Measurements from ENCODE around the gene SPRYD3. TPM values are rescaled to one million over a fixed set of nuclear protein-coding genes. Genes with fewer than 3 reads are reported as not detected.

SPRYD3 gene
- total RNA-seq, 1 experiment from 2014 or later: 47.5 TPM

DNA sequence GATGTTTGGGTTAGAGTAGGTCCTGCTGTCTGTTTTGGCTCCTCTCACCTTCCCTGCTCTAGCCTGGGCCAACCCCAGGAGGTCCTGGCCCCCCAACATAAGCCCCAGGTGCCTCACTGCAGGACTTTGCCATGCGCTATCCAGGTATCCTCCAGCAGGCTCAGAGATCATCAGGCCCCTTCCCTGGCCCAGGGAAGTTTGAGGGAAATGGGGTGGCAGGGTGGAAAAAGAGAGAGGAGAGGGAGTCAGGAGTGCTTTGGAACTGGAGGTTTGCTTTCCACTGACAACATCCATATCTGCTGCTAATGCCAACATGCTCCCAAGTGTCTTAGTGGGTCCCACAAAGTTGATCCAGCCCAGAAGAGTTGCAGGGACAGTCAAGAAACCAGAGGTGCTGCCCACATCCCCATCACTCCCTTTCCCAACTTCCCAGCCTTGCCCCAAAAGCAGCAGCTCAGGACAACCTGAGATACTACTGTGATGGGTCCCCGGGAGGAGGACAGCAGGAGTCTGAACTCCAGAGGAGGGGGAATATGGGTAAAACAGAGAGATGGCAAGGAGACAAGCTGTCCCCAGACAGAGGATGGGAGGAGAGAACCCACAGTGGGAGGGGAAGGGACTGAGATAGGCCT, 28.6 kb downstream of the SPRYD3 start:
- ChIA-PET RAD21 (ENCODE audit: low non-redundant PET in 1 of 2, low total read pairs in 2 of 2, uncharacterized antibody in 2 of 2, unreplicated experiment in 2 of 2) (interaction anchor here in 1 of 2 experiments (0.6 to 1.3 kb wide), 2 partner anchors 48 to 67 kb away, joined by 3 read pairs; partner anchors contain the start of gene IGFBP6), POLR2A (interaction anchor here (0.9 kb wide), 1 partner anchor 29 kb away, joined by 3 read pairs; no protein-coding TSS in a partner anchor), CTCF (interaction anchor here (1.9 to 2.0 kb wide), 2 partner anchors 11 to 147 kb away, joined by 5 read pairs; no protein-coding TSS in a partner anchor)
- H3K4me1 ChIP-seq (ENCODE audit: control insufficient read depth in 1 of 2, insufficient read depth in 2 of 2, low read length in 2 of 2): peaks cover 64 to 91% of the 10 kb centered on the region in 2 experiments
- peak overlapping the region; percentile 53 to 59 for H3K4me3 ChIP-seq (replicated peaks in 1 of 2; ENCODE audit: low read depth in 1 of 2, low read length in 2 of 2)
- BruUV-seq (replicated peaks): no TSS peak
- no peaks in the 10 kb centered on the region for H3K9me2 ChIP-seq (ENCODE audit: insufficient read depth)
- H4K20me1 ChIP-seq (ENCODE audit: insufficient read depth): no peaks in the 10 kb centered on the region
- no peak for TF ChIP-seq RAD21 (IDR thresholded peaks at IDR 0.05; ENCODE audit: low read depth)
- TF ChIP-seq ZFX (IDR thresholded peaks at IDR 0.05): no peak
- TF ChIP-seq, protein P1, sequence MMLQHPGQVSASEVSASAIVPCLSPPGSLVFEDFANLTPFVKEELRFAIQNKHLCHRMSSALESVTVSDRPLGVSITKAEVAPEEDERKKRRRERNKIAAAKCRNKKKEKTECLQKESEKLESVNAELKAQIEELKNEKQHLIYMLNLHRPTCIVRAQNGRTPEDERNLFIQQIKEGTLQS (IDR thresholded peaks at IDR 0.05): no peak
- TF ChIP-seq ZBTB33 (IDR thresholded peaks at IDR 0.05; ENCODE audit: extremely low read depth, insufficient replicate concordance, low read length): no peak
- no peak for TF ChIP-seq FOSL1 (IDR thresholded peaks at IDR 0.05; ENCODE audit: low read depth)
- TF ChIP-seq YY1 (IDR thresholded peaks at IDR 0.05; ENCODE audit: extremely low read depth, insufficient replicate concordance, low read depth, low read length): no peak
- TF ChIP-seq, protein P2, sequence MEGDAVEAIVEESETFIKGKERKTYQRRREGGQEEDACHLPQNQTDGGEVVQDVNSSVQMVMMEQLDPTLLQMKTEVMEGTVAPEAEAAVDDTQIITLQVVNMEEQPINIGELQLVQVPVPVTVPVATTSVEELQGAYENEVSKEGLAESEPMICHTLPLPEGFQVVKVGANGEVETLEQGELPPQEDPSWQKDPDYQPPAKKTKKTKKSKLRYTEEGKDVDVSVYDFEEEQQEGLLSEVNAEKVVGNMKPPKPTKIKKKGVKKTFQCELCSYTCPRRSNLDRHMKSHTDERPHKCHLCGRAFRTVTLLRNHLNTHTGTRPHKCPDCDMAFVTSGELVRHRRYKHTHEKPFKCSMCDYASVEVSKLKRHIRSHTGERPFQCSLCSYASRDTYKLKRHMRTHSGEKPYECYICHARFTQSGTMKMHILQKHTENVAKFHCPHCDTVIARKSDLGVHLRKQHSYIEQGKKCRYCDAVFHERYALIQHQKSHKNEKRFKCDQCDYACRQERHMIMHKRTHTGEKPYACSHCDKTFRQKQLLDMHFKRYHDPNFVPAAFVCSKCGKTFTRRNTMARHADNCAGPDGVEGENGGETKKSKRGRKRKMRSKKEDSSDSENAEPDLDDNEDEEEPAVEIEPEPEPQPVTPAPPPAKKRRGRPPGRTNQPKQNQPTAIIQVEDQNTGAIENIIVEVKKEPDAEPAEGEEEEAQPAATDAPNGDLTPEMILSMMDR (IDR thresholded peaks at IDR 0.05 in 2 of 3, conservative IDR thresholded peaks at IDR 0.05 in 1 of 3; ENCODE audit: borderline replicate concordance in 1 of 3, insufficient read depth in 1 of 3, low read depth in 2 of 3, low read length in 2 of 3): no peak
- TF ChIP-seq SP1 (IDR thresholded peaks at IDR 0.05; ENCODE audit: low read depth): no peak
- no peak for TF ChIP-seq JUND (IDR thresholded peaks at IDR 0.05)
- TF ChIP-seq ELF1 (IDR thresholded peaks at IDR 0.05; ENCODE audit: borderline replicate concordance, low read depth): no peak
- TF ChIP-seq REST (IDR thresholded peaks at IDR 0.05; ENCODE audit: low read depth): no peak
- no peak for TF ChIP-seq POLR2AphosphoS5 (IDR thresholded peaks at IDR 0.05; ENCODE audit: low read depth, low read length)
- TF ChIP-seq CEBPB (IDR thresholded peaks at IDR 0.05; ENCODE audit: low read depth): no peak
- no peak for TF ChIP-seq SIN3A (IDR thresholded peaks at IDR 0.05; ENCODE audit: low read depth)
- TF ChIP-seq CBX3 (IDR thresholded peaks at IDR 0.05; ENCODE audit: low read depth): no peak
- TF ChIP-seq EGR1 (IDR thresholded peaks at IDR 0.05; ENCODE audit: low read depth): no peak
- no peak for TF ChIP-seq MAX (IDR thresholded peaks at IDR 0.05)
- TF ChIP-seq ZNF274 (IDR thresholded peaks at IDR 0.05; ENCODE audit: low read depth, low read length): no peak
- TF ChIP-seq TCF7L2 (IDR thresholded peaks at IDR 0.05; ENCODE audit: borderline replicate concordance, extremely low read depth, insufficient read depth, insufficient read length): no peak
- intact Hi-C loops (cut with micrococcal nuclease): no loop called here
- H3K36me3 ChIP-seq (ENCODE audit: control insufficient read depth in 1 of 2, insufficient read depth in 2 of 2, low read length in 2 of 2): no peaks in the 10 kb centered on the region
- no peaks in the 10 kb centered on the region for H3K27me3 ChIP-seq (ENCODE audit: insufficient read depth, low read length)
- ATAC-seq: no peak
- H3K9me3 ChIP-seq (ENCODE audit: control insufficient read depth in 1 of 2, insufficient read depth in 1 of 2, low read depth in 1 of 2, low read length in 2 of 2): no peaks in the 10 kb centered on the region
- DNase-seq (ENCODE audit: low read depth, low spot score): no peak
- H3K79me2 ChIP-seq (ENCODE audit: insufficient read depth, low read length): peaks cover 23% of the 10 kb centered on the region; the same call in 1 of the 2 replicates
- H3K27ac ChIP-seq (ENCODE audit: low read depth, low read length): peak overlapping the region; percentile 91
- peak overlapping the region; percentile 97 for H3K4me2 ChIP-seq (ENCODE audit: low read length)
- no peak overlapping the region for H2AFZ ChIP-seq (ENCODE audit: low read depth, low read length, poor library complexity, severe bottlenecking)
- peak overlapping the region; percentile 75 for H3K9ac ChIP-seq (ENCODE audit: low read length)
